Activated B cell treated with CpG ODN at 0.5 μM for 24 hours (primary cell): ENCODE measurements around the gene POLN. TPM values are rescaled to one million over a fixed set of nuclear protein-coding genes. Genes with fewer than 3 reads are reported as not detected.
A peak's percentile ranks its signal among the peaks of the same experiment; 100 is the strongest.

Experiments
- ATAC-seq: fragments of 200-7000 bp; cut with Tn5 transposase; one replicate; pipeline ENCODE4 v1.10.0; 2021; ENCODE audit warnings: low read depth, mild to moderate bottlenecking, moderate library complexity
- CTCF ChIA-PET: fragments of 350-600 bp; sonication (Branson Sonifier 250); formaldehyde crosslinking; loops from one replicate; lab custom pipeline; 2021; ENCODE audit warnings: antibody characterized with exemption; lab: Charles Lee
- POLR2A ChIA-PET: fragments of 350-600 bp; sonication (Branson Sonifier 250); formaldehyde crosslinking; loops from one replicate; lab custom pipeline; 2021; ENCODE audit warnings: antibody characterized with exemption; lab: Charles Lee
- DNase-seq: peaks from one replicate; pipeline ENCODE4 v3.0.0; 2022
- H3K27ac Mint-ChIP-seq: one replicate; pipeline ENCODE4 v1.8.0; 2020; ENCODE audit warnings: mixed read lengths
- H3K27me3 Mint-ChIP-seq: one replicate; pipeline ENCODE4 v1.8.0; 2021; ENCODE audit warnings: mixed read lengths
- H3K36me3 Mint-ChIP-seq: one replicate; pipeline ENCODE4 v1.8.0; 2021; ENCODE audit warnings: low read depth, mixed read lengths
- H3K4me1 Mint-ChIP-seq: one replicate; pipeline ENCODE4 v1.8.0; 2021; ENCODE audit warnings: mixed read lengths
- H3K4me3 Mint-ChIP-seq: one replicate; pipeline ENCODE4 v1.8.0; 2020; ENCODE audit warnings: mild to moderate bottlenecking, mixed read lengths
- H3K9me3 Mint-ChIP-seq: one replicate; pipeline ENCODE4 v1.8.0; 2020; ENCODE audit warnings: mixed read lengths
- CTCF ChIP-seq: fragments of 200-600 bp; IDR thresholded peaks from one replicate; pipeline ENCODE4 v1.8.0; 2022; ENCODE audit warnings: antibody characterized with exemption, mild to moderate bottlenecking
- intact Hi-C: fragments of 100-400 bp; cut with micrococcal nuclease; formaldehyde crosslinking; loops from one replicate; pipeline ENCODE4 v1.15.1; 2024
- total RNA-seq: library from RNA; stranded (reverse); gene quantifications from 2 replicates; pipeline ENCODE4 v1.2.3, GENCODE V29; 2022

The POLN gene
- total RNA-seq = 1.4 and 1.7 TPM in 2 replicates

DNA sequence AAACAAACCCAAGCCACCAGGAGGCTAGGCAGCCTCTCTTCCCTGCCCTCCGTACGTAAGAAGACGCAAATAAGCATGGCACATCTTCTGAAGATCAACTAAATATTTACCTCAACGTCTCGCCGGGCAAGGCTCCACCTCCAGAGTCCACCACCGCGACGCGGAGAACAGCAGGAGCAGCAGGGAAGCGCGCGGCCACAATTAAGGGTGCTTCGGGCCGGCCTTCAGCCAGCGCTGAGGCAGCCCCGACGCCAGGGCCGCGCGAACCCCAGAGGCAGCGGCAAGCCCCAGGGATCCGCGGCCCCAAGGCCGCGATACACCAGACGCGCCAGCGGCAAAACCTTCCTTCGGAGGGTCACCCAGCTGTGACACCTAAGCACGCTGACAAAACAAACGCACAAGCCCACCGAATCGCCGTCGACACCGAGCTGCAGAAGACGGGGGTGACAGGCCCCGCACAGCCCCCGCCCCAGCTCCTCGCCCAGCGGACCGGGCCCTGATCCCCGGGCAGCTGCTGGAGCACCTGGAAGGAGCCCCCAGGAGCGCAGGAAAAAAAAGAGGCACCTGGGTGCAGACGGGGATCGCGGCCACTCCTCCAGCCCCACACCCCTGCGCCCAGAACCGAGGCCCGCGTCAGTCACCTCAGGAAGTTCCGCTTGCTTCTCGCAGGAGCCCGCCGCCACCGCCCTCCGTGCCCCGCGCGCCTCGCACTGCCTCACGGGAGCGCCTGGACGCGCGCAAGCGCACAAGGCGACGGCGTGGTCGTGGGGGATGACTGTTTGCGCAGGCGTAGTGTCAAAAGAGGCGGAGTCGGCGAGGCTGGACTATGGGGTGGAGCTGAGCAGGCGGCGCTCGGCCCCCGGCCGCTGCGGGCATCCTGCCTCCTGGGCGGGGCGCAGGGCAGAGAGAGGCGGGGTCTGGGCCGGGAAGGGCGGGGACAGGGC lies at the start of gene POLN, which contains the start of gene HAUS3:
Gene POLN (minus strand): TSS at position 712 of the 944 bp plus-strand sequence. CDS start 12,890 bp downstream, outside the sequence.
Gene HAUS3 (minus strand): TSS at position 712 of the 944 bp plus-strand sequence. CDS start 1,175 bp downstream, outside the sequence.
- ChIA-PET POLR2A (interaction anchor here (0.5 to 2.9 kb wide), 14 partner anchors 16 to 295 kb away, joined by 3 to 21 read pairs (median 5); partner anchors contain the start of genes CFAP99, FAM193A, MXD4 and RNF4), CTCF (interaction anchor here (0.6 to 4.6 kb wide), 5 partner anchors 11 to 221 kb away, joined by 3 to 19 read pairs (median 3); no protein-coding TSS in a partner anchor)
- Mint-ChIP-seq H3K27ac (peak within 1 kb of the TSS; percentile 86), H3K9me3 (no peaks in the 10 kb centered on the region), H3K36me3 (peaks cover 23% of the 10 kb centered on the region), H3K27me3 (no peaks in the 10 kb centered on the region), H3K4me1 (peaks cover 54% of the 10 kb centered on the region), H3K4me3 (peak within 1 kb of the TSS; percentile 91)
- ATAC-seq (peak; percentile 96), DNase-seq (peak; percentile 99)
- no peak for TF ChIP-seq CTCF
- intact Hi-C loops = loop anchor here (1.0 to 10.0 kb wide), 13 partner anchors 21 to 1229 kb away; partner anchors contain the start of genes CFAP99, FAM193A, FGFRL1 and GRK4

DNA sequence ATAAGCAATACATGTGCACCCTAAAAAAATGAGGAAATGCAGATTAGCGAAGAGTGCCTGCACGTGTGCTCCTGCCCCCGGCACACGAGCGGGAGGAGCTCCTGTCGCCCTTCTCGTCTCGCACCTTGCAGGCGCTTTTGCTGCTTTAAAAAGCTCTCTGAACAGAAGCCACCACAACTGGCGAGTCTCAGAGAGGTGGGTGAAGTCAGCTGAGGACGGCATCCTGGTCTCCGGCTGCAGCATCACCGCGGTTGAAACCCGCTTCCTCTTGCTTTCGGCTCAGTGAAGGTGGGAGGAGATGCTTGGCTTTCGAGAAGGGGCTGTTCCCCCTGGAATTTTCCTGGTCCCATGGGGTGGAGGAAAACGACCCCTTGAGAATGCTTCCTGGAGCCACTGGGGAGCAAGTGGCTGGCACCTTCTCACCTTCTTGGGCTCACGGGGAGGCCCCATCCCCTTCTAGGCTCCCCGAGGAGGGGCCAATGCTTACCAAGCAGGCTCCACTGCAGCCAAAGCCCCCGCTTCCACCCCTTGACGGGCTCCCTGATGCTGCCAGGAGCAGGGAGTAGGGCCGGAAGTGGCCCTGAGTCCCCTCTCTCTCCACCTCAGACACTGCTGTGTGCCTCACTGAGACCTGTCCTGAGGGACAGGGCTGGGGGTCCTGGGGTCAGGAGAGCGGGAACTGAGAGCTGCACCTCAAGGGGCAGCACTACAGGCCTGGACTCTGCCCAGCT lies 49.2 kb upstream of the POLN start:
- POLR2A ChIA-PET = interaction anchor here (0.6 to 3.2 kb wide), 8 partner anchors 9 to 64 kb away, joined by 3 to 21 read pairs (median 4); partner anchors contain the start of gene MXD4
- Mint-ChIP-seq H3K9me3 (no peaks in the 10 kb centered on the region), H3K4me1 (peaks cover 19% of the 10 kb centered on the region), H3K36me3 (no peaks in the 10 kb centered on the region), H3K4me3 (peak overlapping the region; percentile 66), H3K27me3 (no peaks in the 10 kb centered on the region), H3K27ac (peak overlapping the region; percentile 70)
- TF ChIP-seq CTCF = no peak
- ATAC-seq (peak; percentile 74), DNase-seq (peak; percentile 38)
- CTCF ChIA-PET = no interaction called here
- intact Hi-C loops = loop anchor here (1.0 kb wide), 1 partner anchor 9 kb away; no protein-coding TSS in a partner anchor

DNA sequence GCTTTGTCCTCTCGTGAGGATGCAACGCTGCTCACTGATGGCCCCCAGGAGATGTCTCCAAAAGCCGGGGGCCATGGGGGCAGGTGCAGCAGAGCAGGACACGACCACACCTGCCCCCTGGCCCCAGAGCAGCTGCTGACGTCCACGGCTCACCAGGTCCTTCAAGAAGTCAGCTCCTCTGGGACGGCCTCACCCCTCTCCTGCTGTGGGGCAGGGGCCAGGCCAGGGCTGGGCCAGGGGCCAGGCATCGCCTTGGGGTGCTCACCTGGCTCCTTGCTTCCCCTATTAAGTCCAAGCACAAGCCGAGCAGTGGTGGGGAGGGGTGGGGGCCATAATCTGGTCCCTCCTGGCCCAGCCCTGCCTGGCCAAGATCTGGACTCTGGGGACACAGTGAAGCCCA lies 48.6 kb upstream of the POLN start:
- ATAC-seq (peak; percentile 58), DNase-seq (no peak)
- CTCF ChIA-PET = no interaction called here
- no peak for TF ChIP-seq CTCF
- H3K36me3 Mint-ChIP-seq = no peaks in the 10 kb centered on the region
- H3K4me1 Mint-ChIP-seq = peaks cover 19% of the 10 kb centered on the region
- POLR2A ChIA-PET = interaction anchor here (0.9 to 3.2 kb wide), 7 partner anchors 8 to 65 kb away, joined by 3 to 21 read pairs (median 3); partner anchors contain the start of gene MXD4
- intact Hi-C loops = loop anchor here (1.0 kb wide), 1 partner anchor 8 kb away; no protein-coding TSS in a partner anchor
- H3K4me3 Mint-ChIP-seq = peak overlapping the region; percentile 66
- H3K27ac Mint-ChIP-seq = peak overlapping the region; percentile 70
- no peaks in the 10 kb centered on the region for H3K9me3 Mint-ChIP-seq
- no peaks in the 10 kb centered on the region for H3K27me3 Mint-ChIP-seq

- H3K9me3 Mint-ChIP-seq = no peaks in the 10 kb centered on the region
- CTCF ChIA-PET = no interaction called here
- peaks cover 19% of the 10 kb centered on the region for H3K4me1 Mint-ChIP-seq
- no peaks in the 10 kb centered on the region for H3K27me3 Mint-ChIP-seq
- TF ChIP-seq CTCF = no peak
- ATAC-seq (peak; percentile 47), DNase-seq (peak; percentile 20)
- H3K36me3 Mint-ChIP-seq = no peaks in the 10 kb centered on the region
- no peak overlapping the region for H3K4me3 Mint-ChIP-seq
- POLR2A ChIA-PET = interaction anchor here (0.9 to 3.2 kb wide), 4 partner anchors 8 to 65 kb away, joined by 3 to 21 read pairs (median 9); partner anchors contain the start of gene MXD4
- intact Hi-C loops = loop anchor here (1.0 kb wide), 1 partner anchor 8 kb away; no protein-coding TSS in a partner anchor
- H3K27ac Mint-ChIP-seq = no peak overlapping the region
Observed at GRCh38 chr4:2289955-2290333, 48.0 kb upstream of the POLN start.
